SK-N-SH treated with all-trans-retinoic acid at 6 μM for 48 hours (cell line): ENCODE measurements around the gene ICE1.

ENCODE experiments used
- ATAC-seq: fragments of 200-7000 bp; cut with Tn5 transposase; 3 replicates; pipeline ENCODE4 v1.9.1; 2020; ENCODE audit warnings: mild to moderate bottlenecking, moderate library complexity
- ARNTL ChIP-seq: fragments of 450-650 bp; formaldehyde crosslinking; IDR thresholded peaks from 2 replicates; pipeline ENCODE4 v1.5.0; 2020; ENCODE audit warnings: low read depth, mild to moderate bottlenecking, moderate library complexity, borderline replicate concordance
- BACH2 ChIP-seq: fragments of 250-450 bp; sonication (Bioruptor Pico); IDR thresholded peaks from 2 replicates; pipeline ENCODE4 v1.9.0; 2021; ENCODE audit warnings: mild to moderate bottlenecking, borderline replicate concordance
- CREB5 ChIP-seq: fragments of 250-450 bp; sonication (Bioruptor Pico); IDR thresholded peaks from 2 replicates; pipeline ENCODE4 v1.5.1; 2020; ENCODE audit warnings: low read depth, mild to moderate bottlenecking, moderate library complexity
- CSRNP3 ChIP-seq: fragments of 250-450 bp; sonication (Bioruptor Pico); IDR thresholded peaks from 2 replicates; pipeline ENCODE4 v1.5.1; 2021; ENCODE audit warnings: mild to moderate bottlenecking, moderate library complexity
- ESRRG ChIP-seq: fragments of 250-450 bp; sonication (Bioruptor Pico); IDR thresholded peaks from 2 replicates; pipeline ENCODE4 v1.6.1; 2021; ENCODE audit warnings: mild to moderate bottlenecking
- GLIS3 ChIP-seq: fragments of 250-450 bp; sonication (Bioruptor Pico); IDR thresholded peaks from 2 replicates; pipeline ENCODE4 v1.5.0; 2020; ENCODE audit warnings: mild to moderate bottlenecking, moderate library complexity
- ISL1 ChIP-seq: fragments of 250-450 bp; sonication (Bioruptor Pico); IDR thresholded peaks from 2 replicates; pipeline ENCODE4 v2.1.2; 2022; ENCODE audit warnings: mild to moderate bottlenecking, moderate library complexity
- OSR1 ChIP-seq: fragments of 250-450 bp; sonication (Bioruptor Pico); IDR thresholded peaks from 2 replicates; pipeline ENCODE4 v1.8.0; 2022; ENCODE audit warnings: moderate library complexity, mild to moderate bottlenecking, inconsistent platforms
- POU6F1 ChIP-seq: fragments of 250-450 bp; sonication (Bioruptor Pico); IDR thresholded peaks from 2 replicates; pipeline ENCODE4 v1.8.0; 2021; ENCODE audit warnings: low read depth, mild to moderate bottlenecking, moderate library complexity, borderline replicate concordance
- RARB ChIP-seq: fragments of 250-450 bp; sonication (Bioruptor Pico); IDR thresholded peaks from 2 replicates; pipeline ENCODE4 v1.8.0; 2021; ENCODE audit warnings: mild to moderate bottlenecking, moderate library complexity
- SNAI2 ChIP-seq: fragments of 250-450 bp; sonication (Bioruptor Pico); IDR thresholded peaks from 2 replicates; pipeline ENCODE4 v1.5.0; 2020; ENCODE audit warnings: mild to moderate bottlenecking, moderate library complexity
- TCF4 ChIP-seq: fragments of 250-450 bp; sonication (Bioruptor Pico); IDR thresholded peaks from 2 replicates; pipeline ENCODE4 v1.8.0; 2021; ENCODE audit warnings: mild to moderate bottlenecking, moderate library complexity, borderline replicate concordance
- TOX ChIP-seq: fragments of 250-450 bp; sonication (Bioruptor Pico); IDR thresholded peaks from 2 replicates; pipeline ENCODE4 v1.8.0; 2021; ENCODE audit warnings: mild to moderate bottlenecking, moderate library complexity, borderline replicate concordance
- TSHZ2 ChIP-seq: fragments of 250-450 bp; sonication (Bioruptor Pico); IDR thresholded peaks from 2 replicates; pipeline ENCODE4 v1.5.0; 2020; ENCODE audit warnings: mild to moderate bottlenecking, moderate library complexity
- ZC3H10 ChIP-seq: fragments of 250-450 bp; sonication (Bioruptor Pico); IDR thresholded peaks from 2 replicates; pipeline ENCODE4 v1.5.1; 2021; ENCODE audit warnings: mild to moderate bottlenecking, moderate library complexity
- ZFP3 ChIP-seq: fragments of 250-450 bp; sonication (Bioruptor Pico); IDR thresholded peaks from 2 replicates; pipeline ENCODE4 v1.5.0; 2020; ENCODE audit warnings: mild to moderate bottlenecking, moderate library complexity
- ZFP30 ChIP-seq: fragments of 450-650 bp; formaldehyde crosslinking; IDR thresholded peaks from 2 replicates; pipeline ENCODE4 v1.5.0; 2022; ENCODE audit warnings: mild to moderate bottlenecking, moderate library complexity
- ZNF565 ChIP-seq: fragments of 450-650 bp; formaldehyde crosslinking; conservative IDR thresholded peaks from 2 replicates; pipeline ENCODE4 v1.5.0; 2020; ENCODE audit warnings: low read depth, mild to moderate bottlenecking, moderate library complexity
- ZNF8 ChIP-seq: fragments of 450-650 bp; formaldehyde crosslinking; IDR thresholded peaks from 2 replicates; pipeline ENCODE4 v1.5.0; 2020; ENCODE audit warnings: mild to moderate bottlenecking, moderate library complexity

The ICE1 gene

GRCh38 chr5:5524327-5524726, 101.8 kb downstream of the ICE1 start:
- peak; percentile 35; the same call in 2 of the 3 replicates for ATAC-seq
- TF ChIP-seq SNAI2 (no peak), TOX (CRISPR knock-in tag) (no peak), ZFP3 (CRISPR knock-in tag) (no peak), POU6F1 (CRISPR knock-in tag) (no peak), RARB (CRISPR knock-in tag) (no peak), OSR1 (CRISPR knock-in tag) (no peak)

- TF ChIP-seq RARB (CRISPR knock-in tag) (no peak), GLIS3 (CRISPR knock-in tag) (no peak), ZFP30 (CRISPR knock-in tag) (no peak)
- TF ChIP-seq, all 23 proteins: peak for 0
Measured at GRCh38 chr5:5531371-5531770, 108.9 kb downstream of the ICE1 start.

GRCh38 chr5:5532306-5533076, 110.0 kb downstream of the ICE1 start:
- no peak for ATAC-seq
- no peak for TF ChIP-seq TOX (CRISPR knock-in tag)
- no peak for TF ChIP-seq ZC3H10 (CRISPR knock-in tag)
- TF ChIP-seq TCF4 (CRISPR knock-in tag), result no peak
- TF ChIP-seq ISL1 (CRISPR knock-in tag), result no peak
- no peak for TF ChIP-seq ZNF565
- no peak for TF ChIP-seq ZFP30 (CRISPR knock-in tag)
- TF ChIP-seq CSRNP3 (CRISPR knock-in tag), result no peak
- no peak for TF ChIP-seq ESRRG (CRISPR knock-in tag)
- no peak for TF ChIP-seq BACH2 (CRISPR knock-in tag)
- no peak for TF ChIP-seq POU6F1 (CRISPR knock-in tag)
- no peak for TF ChIP-seq SNAI2

More at GRCh38 chr5:5531371-5531770, 108.9 kb downstream of the ICE1 start:
- ATAC-seq, result no peak

- no peak for TF ChIP-seq ZNF8
- no peak for TF ChIP-seq ARNTL
- TF ChIP-seq CREB5 (CRISPR knock-in tag), result no peak
- TF ChIP-seq TSHZ2 (CRISPR knock-in tag), result no peak
Measured at GRCh38 chr5:5533927-5534326, 111.5 kb downstream of the ICE1 start.

More at GRCh38 chr5:5533927-5534326, 111.5 kb downstream of the ICE1 start:
- ATAC-seq, result no peak
